B cell (primary cell): ENCODE measurements around the gene MBTPS1.

Experiments used
- EZH2 ChIP-seq: IDR thresholded peaks from 2 replicates; pipeline ENCODE4 v1.6.1; 2012; ENCODE audit warnings: borderline replicate concordance, low read depth, mild to moderate bottlenecking, moderate library complexity, low read length; ENCODE audit not compliant: insufficient read depth, poor library complexity, severe bottlenecking
- TF ChIP-seq, protein P1 (sequence below): fragments of 200-600 bp; IDR thresholded peaks from one replicate; pipeline ENCODE4 v1.8.0; 2022; ENCODE audit warnings: antibody characterized with exemption, mild to moderate bottlenecking

DNA sequence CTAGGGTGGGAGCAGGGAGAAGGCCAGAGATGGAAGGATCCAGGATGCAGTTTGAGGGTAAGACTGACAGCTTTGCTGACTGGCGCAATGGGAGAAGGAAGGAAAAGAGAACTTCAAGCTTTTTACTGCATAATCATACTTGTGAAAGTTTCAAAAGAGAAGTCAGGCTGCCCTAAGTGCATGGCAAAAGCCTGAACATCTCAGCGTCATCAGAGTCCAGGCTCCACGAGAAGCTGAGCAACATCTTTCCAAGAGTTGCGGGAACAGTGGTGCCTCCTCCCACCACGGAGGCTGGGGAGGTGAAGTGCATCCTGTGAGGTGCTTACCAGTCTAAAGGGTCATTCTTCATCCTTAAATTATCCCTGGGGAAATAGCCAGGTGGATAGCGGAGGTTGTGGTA, 47.2 kb downstream of the MBTPS1 start:
- TF ChIP-seq, protein P1, sequence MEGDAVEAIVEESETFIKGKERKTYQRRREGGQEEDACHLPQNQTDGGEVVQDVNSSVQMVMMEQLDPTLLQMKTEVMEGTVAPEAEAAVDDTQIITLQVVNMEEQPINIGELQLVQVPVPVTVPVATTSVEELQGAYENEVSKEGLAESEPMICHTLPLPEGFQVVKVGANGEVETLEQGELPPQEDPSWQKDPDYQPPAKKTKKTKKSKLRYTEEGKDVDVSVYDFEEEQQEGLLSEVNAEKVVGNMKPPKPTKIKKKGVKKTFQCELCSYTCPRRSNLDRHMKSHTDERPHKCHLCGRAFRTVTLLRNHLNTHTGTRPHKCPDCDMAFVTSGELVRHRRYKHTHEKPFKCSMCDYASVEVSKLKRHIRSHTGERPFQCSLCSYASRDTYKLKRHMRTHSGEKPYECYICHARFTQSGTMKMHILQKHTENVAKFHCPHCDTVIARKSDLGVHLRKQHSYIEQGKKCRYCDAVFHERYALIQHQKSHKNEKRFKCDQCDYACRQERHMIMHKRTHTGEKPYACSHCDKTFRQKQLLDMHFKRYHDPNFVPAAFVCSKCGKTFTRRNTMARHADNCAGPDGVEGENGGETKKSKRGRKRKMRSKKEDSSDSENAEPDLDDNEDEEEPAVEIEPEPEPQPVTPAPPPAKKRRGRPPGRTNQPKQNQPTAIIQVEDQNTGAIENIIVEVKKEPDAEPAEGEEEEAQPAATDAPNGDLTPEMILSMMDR, result no peak
- TF ChIP-seq EZH2, result no peak
